Naive thymus-derived CD8-positive, alpha-beta T cell (primary cell): ENCODE results near the gene MTHFSD. TPM values are rescaled to one million over a fixed set of nuclear protein-coding genes. Genes with fewer than 3 reads are reported as not detected.

Source experiments
- ATAC-seq, 2 donors: fragments of 150-1000 bp; cut with Tn5 transposase in 1 of 2; sonication (Bioruptor Pico), chemical (Tn5 transposase) in 1 of 2; 1 replicate in 1 of 2; 2 replicates in 1 of 2; pipeline ENCODE4 v1.10.0; 2021; ENCODE audit warnings: mild to moderate bottlenecking in 2 of 2, moderate library complexity in 2 of 2
- POLR2A ChIA-PET: fragments of 350-600 bp; sonication (Branson Sonifier 250); formaldehyde crosslinking; loops from one replicate; lab custom pipeline; 2021; ENCODE audit warnings: antibody characterized with exemption; lab: Charles Lee
- DNase-seq, 10 donors: peaks; one replicate each; pipeline versions ENCODE4 v3.0.0 to v3.0.0-alpha.2; 2020 to 2022
- H3K27ac Mint-ChIP-seq, 10 donors: one replicate each; pipeline ENCODE4 v1.8.0; 2020 to 2022; ENCODE audit warnings: mild to moderate bottlenecking in 10 of 10, mixed read lengths in 10 of 10, moderate library complexity in 4 of 10, inconsistent platforms in 1 of 10
- H3K27me3 Mint-ChIP-seq, 5 donors: one replicate each; pipeline ENCODE4 v1.8.0; 2021 to 2022; ENCODE audit warnings: mixed read lengths in 5 of 5
- H3K36me3 Mint-ChIP-seq, 3 donors: one replicate each; pipeline ENCODE4 v1.8.0; 2020 to 2022; ENCODE audit warnings: mixed read lengths in 3 of 3, mild to moderate bottlenecking in 2 of 3, inconsistent platforms in 1 of 3
- H3K4me1 Mint-ChIP-seq, 4 donors: one replicate each; pipeline ENCODE4 v1.8.0; 2021 to 2022; ENCODE audit warnings: mixed read lengths in 4 of 4
- H3K4me3 Mint-ChIP-seq, 10 donors: one replicate each; pipeline ENCODE4 v1.8.0; 2020 to 2022; ENCODE audit warnings: mild to moderate bottlenecking in 10 of 10, mixed read lengths in 10 of 10, moderate library complexity in 6 of 10, inconsistent platforms in 1 of 10
- H3K9me3 Mint-ChIP-seq, 9 donors: one replicate each; pipeline ENCODE4 v1.8.0; 2020 to 2022; ENCODE audit warnings: mixed read lengths in 9 of 9, mild to moderate bottlenecking in 3 of 9, inconsistent platforms in 1 of 9, moderate library complexity in 1 of 9
- polyA plus RNA-seq, 3 donors: library from polyadenylated mRNA; unstranded; fragments of 300-500 nt; fragmentation: Illumina TruSeq; gene quantifications; one replicate each; pipeline ENCODE4 v1.2.3, GENCODE V29; 2021
- total RNA-seq, 8 experiments: library from RNA in 2 of 8; stranded (reverse) in 2 of 8; gene quantifications; one replicate each; pipeline ENCODE4 v1.2.3 and lab custom pipeline; 2021 to 2026

MTHFSD gene
- total and polyA plus RNA-seq, 5 experiments from 2014 or later: 9.8 to 41.6 (median 19.0) TPM

DNA sequence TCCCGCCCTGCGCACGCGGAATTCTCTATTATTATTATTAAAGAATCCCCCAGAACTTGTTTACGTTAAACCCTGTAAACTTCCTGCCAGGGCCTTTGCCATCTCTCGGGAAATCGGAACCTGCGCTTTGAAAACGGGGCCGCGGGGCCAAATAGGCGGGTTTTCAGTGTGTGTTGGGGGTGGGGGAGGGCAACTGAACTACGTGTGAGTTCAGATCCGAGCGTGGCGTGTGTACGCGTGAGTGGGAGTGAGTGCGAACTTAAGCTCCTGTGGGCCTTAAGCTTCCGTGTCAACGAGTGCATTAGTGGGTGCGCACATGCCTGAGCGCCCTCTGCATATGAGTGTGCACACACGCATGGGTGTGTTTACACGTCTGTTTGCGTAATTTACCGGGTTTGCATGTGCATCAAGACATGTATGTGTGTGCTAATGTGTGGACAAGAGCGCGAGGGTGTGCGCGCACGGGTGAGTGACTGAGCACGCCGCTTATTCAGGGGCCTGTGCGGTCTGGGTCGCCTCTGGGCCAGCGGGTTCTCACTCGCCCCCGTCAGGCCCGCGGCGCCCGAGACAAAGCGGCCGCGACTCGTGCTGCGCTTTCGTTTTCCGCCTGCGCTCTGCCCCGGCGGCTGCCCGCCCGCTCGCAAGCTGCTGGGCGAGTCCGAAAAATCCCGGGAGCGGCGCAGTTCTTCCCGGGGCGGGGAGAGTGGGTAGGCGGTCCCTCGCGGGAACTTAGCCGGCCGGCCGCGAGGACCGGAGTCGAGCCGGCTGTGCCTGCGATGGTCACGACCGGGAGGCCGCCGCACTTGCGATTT, 45.9 kb downstream of the MTHFSD start:
- H3K9me3 Mint-ChIP-seq: no peaks in the 10 kb centered on the region

DNA sequence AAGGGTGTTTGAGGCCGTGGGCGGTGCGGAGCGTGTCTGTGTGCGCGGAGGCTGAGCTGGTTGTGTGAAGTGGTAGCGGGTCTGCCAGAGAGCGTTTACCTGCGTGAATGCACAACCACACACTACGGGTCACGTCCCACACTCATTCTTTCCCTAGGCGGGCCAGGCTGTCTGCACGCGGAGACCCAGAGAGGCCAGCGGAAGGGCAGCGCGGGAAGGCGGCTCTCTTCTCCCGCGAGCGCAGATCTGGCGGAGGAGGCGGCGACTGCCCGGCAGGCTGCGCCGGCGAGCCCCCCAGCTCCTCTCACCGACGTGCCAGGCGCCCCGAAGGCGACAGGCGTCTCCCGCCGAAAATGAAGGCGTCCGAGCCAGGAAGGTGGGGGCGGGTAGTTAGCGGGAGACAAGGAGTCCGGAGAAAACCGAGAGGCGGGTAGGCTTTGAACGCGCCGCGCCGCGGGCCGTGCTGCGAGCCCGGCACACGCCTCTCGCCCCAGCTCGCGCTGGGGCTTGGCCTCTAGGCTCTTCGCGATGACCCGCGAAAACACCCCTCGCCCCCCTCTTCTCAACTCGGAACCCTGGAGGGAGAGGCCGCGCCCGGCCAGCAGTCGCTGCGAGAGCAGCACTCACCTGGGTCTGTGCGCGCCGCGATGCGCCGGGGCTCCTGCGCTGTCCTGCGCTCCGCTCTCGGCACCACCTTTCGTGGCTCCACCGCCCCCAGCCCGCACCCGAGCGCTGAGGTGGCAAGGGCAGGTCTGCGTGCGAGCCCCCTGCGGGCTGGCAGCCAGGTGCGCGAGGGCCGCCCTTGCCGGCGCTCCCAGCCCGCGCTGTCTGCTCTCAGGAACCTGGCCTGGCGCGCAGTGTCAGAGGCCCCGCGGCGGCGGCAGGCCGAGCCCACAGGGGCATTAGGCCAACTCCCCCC, 46.7 kb downstream of the MTHFSD start:
- Mint-ChIP-seq H3K4me3 (peak overlapping the region in 9 of 10 donors; percentile 34 to 88 (median 70)), H3K9me3 (no peaks in the 10 kb centered on the region), H3K27ac (peak overlapping the region in 1 of 10 donors; percentile 72), H3K36me3 (peaks cover 0 to 4% (median 0%) of the 10 kb centered on the region in 3 donors), H3K27me3 (peaks cover 37 to 77% (median 58%) of the 10 kb centered on the region in 5 donors), H3K4me1 (peaks cover 12 to 45% (median 30%) of the 10 kb centered on the region in 4 donors)
- POLR2A ChIA-PET: no interaction called here
- DNase-seq: no peak
- ATAC-seq: no peak

More for the DNA sequence above, 45.9 kb downstream of the MTHFSD start:
- peaks cover 12 to 45% (median 33%) of the 10 kb centered on the region in 4 donors for H3K4me1 Mint-ChIP-seq
- POLR2A ChIA-PET: no interaction called here
- H3K36me3 Mint-ChIP-seq: peaks cover 0 to 4% (median 0%) of the 10 kb centered on the region in 3 donors
- no peak for ATAC-seq
- no peak overlapping the region for H3K27ac Mint-ChIP-seq
- DNase-seq: no peak
- peaks cover 42 to 77% (median 58%) of the 10 kb centered on the region in 5 donors for H3K27me3 Mint-ChIP-seq
- H3K4me3 Mint-ChIP-seq: peak overlapping the region; percentile 56 to 88 (median 80)

DNA sequence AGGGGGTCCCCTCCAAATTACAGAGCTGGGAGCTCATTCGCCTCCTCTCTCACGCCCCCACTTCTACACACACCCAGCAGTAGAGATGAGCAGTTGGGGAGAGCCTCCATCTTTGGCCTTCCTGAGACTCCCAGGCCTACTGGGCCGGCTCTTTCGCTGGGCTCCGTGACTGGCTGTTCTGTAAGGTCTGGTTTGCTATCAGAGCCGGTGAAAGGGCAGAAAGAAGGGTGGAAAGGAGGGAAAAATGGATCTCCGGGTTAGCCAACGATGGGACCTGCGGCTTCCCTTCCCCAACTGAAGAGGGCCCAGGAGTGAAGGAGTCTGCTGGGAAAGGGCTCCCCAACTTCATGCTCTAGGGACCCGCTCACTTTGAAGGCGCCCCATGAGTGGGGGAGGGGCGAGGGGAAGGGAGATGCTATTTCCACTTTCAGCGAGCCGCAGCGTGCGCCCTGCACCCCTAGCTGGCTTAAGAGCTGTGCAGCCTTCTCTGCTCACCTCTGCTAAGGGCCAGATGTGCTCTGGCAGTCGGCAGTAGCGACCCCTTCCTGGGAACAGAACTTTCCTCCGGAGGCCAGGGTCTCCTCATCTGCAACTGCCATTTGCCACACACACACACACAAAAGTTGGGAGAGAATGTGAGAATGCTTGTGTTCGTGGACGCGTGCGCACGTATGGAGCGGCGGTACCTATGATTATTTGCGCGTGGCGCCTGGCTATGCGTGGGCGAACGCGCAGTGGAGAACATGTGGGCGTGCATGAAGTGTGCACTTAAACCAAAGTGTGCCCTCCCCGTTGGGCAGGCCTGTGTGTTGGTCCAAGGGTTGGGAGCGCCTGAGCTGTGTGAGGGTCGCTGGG, 47.6 kb downstream of the MTHFSD start:
- peaks cover 0 to 4% (median 0%) of the 10 kb centered on the region in 3 donors for H3K36me3 Mint-ChIP-seq
- H3K9me3 Mint-ChIP-seq: no peaks in the 10 kb centered on the region
- H3K4me3 Mint-ChIP-seq: peak overlapping the region; percentile 25 to 79 (median 64)
- H3K27me3 Mint-ChIP-seq: peaks cover 38 to 77% (median 59%) of the 10 kb centered on the region in 5 donors
- peaks cover 12 to 45% (median 29%) of the 10 kb centered on the region in 4 donors for H3K4me1 Mint-ChIP-seq
- no peak for DNase-seq
- ATAC-seq: no peak
- peak overlapping the region in 1 of 10 donors; percentile 72 for H3K27ac Mint-ChIP-seq
- POLR2A ChIA-PET: no interaction called here

DNA sequence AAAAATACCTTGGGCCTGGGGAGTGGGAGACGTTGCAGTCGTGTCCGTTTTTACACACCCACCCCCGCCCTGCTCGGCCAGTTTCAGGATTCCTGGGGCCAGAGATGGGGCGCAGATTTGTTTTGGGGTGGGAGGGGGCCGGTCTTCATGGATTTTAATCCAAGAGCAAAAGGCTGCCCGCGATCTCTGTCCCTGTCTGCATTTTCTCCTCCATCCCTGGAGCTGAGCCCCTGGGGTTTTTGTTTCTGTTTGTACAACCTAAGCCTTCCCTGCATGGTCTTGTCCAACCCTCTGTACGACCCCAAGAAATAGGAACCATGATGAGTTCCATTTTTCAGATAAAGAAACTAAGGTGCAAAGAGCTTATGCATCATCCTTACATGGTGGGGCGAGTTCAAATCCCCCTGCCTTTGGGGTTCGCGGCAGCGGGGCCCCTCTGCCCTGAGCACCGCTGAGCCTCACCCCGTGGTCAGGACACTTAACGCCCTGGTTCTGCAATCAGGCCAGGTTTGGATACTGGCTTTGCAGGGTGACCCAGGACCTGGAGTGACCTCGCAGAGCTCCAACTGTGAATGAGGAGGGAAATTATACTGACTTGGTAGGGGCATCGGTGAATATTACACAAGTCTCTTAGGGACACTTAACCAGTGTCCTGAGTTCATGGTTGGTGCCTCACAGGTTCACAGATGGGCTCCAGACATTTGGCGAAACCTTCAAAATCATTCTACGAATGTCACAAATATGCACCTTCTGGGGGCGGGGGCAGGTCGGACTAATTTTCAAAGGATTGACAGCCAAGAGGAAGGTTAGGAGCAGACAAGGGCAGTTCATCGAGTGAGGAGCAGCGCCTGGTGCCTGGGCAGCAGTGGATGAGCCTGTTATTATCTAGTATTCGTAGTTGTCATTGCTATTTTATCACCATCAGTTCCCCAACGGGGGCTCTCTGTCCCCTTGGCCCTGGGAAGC, 48.9 kb downstream of the MTHFSD start:
- H3K9me3 Mint-ChIP-seq: no peaks in the 10 kb centered on the region
- ATAC-seq (no peak), DNase-seq (no peak)
- H3K4me3 Mint-ChIP-seq: peak overlapping the region in 9 of 10 donors; percentile 22 to 70 (median 57)
- peaks cover 44 to 79% (median 63%) of the 10 kb centered on the region in 5 donors for H3K27me3 Mint-ChIP-seq
- POLR2A ChIA-PET: no interaction called here
- peaks cover 13 to 39% (median 27%) of the 10 kb centered on the region in 4 donors for H3K4me1 Mint-ChIP-seq
- H3K27ac Mint-ChIP-seq: no peak overlapping the region
- peaks cover 0 to 4% (median 0%) of the 10 kb centered on the region in 3 donors for H3K36me3 Mint-ChIP-seq

DNA sequence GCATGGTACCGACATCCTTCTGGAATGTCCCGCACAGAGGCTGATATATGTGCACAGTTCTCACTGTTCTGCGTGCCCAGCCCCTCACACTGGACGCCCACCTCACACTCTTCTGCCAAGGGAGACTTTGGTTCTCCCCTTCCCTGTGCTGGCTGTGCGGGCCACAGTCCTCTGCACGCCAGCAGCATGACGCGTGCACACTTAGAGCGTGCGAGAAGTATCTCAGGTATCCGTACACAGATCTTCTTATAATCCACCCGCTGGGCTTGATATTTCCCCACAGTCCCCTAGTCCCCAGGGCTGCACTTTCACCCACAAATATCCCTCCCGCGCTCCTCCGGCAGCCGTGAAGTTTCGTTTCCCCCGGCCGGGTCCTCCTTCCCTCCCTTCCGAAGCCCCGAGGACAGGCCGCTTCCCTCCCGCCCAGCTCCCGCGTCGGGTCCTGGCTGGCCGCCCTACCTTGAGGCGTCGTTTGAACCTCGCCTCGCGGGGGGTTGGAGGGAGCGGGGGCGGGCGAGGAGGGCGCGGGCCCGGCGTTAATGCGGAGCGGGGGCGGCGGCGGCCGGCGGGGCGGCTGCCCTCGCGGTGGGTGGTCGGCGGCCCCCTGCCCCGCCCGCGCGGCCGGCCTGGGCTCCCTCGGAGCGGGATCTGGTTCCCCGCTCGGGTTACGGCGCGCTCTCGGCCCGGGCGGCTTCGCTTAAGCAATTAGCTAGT, 49.7 kb downstream of the MTHFSD start:
- Mint-ChIP-seq H3K27ac (peak overlapping the region in 1 of 10 donors; percentile 53), H3K4me1 (peaks cover 12 to 34% (median 25%) of the 10 kb centered on the region in 4 donors), H3K9me3 (no peaks in the 10 kb centered on the region), H3K27me3 (peaks cover 47 to 87% (median 69%) of the 10 kb centered on the region in 5 donors), H3K36me3 (peaks cover 0 to 2% (median 0%) of the 10 kb centered on the region in 3 donors), H3K4me3 (peak overlapping the region in 9 of 10 donors; percentile 7 to 60 (median 40))
- DNase-seq (no peak), ATAC-seq (no peak)
- POLR2A ChIA-PET: no interaction called here

DNA sequence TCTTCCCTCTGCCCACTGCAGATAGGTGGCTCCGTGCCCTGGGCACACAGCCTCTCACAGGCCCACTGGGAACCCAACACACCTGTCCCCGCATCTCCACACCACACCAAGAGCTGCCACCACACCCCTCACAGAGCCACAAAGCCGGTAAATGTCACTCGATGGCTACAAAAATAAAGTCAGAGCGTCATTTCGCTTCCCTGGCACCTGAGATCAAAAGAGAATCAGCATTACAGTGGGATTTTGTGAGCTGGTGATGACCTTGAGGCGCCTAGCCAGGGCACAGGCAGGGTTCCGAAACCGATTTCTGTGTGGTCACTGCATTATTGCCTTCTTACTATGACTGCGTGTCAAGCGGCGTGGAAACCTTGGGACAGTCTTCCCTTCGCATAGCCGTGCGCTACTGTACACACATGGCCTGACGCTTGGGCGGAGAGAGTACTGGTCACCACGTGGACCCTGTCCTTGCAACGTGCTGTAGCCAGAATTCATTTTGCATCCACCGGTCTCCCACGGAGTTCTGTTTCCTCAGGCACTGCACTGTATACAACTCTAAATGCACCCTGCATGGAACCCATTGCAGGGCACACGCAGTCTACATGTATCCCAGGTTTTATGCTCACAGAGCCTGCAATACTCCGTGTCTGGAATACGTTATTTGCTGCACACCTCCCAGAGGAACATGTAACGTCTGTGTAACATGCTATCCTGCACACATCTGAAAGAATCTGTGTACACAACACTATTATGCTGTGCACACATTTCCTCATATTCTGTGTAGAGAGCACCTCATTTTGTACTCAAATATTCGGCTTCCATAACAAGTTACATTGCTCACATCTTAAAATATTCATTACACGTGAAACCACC, 50.5 kb downstream of the MTHFSD start:
- POLR2A ChIA-PET: no interaction called here
- Mint-ChIP-seq H3K4me1 (peaks cover 12 to 34% (median 25%) of the 10 kb centered on the region in 4 donors), H3K36me3 (peaks cover 0 to 2% (median 0%) of the 10 kb centered on the region in 3 donors), H3K9me3 (no peaks in the 10 kb centered on the region), H3K27me3 (peaks cover 47 to 95% (median 76%) of the 10 kb centered on the region in 5 donors), H3K4me3 (peak overlapping the region in 5 of 10 donors; percentile 15 to 60 (median 40)), H3K27ac (peak overlapping the region in 1 of 10 donors; percentile 53)
- no peak for DNase-seq
- ATAC-seq: no peak

DNA sequence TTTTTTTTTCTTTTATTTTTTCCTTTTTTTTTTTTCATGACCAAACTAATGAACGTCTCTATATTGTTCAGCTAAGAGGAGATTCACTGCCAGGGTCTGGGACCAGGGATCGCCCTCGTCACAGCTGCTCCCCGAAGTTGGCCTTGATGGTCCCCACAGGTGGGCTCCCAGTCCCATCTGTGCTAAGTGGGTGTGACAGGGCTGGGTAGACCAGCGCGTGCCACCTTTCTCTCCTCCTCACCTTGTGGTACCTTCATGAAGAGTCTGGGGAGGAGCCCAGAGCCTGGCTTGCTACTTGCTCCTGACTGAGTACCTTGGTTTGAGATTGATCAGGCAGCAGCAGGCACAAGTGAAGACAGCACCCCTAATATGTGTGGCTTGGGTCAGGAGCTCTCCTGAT, 51.2 kb downstream of the MTHFSD start:
- Mint-ChIP-seq H3K27me3 (peaks cover 44 to 95% (median 78%) of the 10 kb centered on the region in 5 donors), H3K4me1 (peaks cover 12 to 28% (median 20%) of the 10 kb centered on the region in 4 donors), H3K4me3 (no peak overlapping the region), H3K9me3 (no peaks in the 10 kb centered on the region), H3K36me3 (peaks cover 0 to 2% (median 0%) of the 10 kb centered on the region in 3 donors), H3K27ac (no peak overlapping the region)
- ATAC-seq (no peak), DNase-seq (no peak)
- POLR2A ChIA-PET: no interaction called here

DNA sequence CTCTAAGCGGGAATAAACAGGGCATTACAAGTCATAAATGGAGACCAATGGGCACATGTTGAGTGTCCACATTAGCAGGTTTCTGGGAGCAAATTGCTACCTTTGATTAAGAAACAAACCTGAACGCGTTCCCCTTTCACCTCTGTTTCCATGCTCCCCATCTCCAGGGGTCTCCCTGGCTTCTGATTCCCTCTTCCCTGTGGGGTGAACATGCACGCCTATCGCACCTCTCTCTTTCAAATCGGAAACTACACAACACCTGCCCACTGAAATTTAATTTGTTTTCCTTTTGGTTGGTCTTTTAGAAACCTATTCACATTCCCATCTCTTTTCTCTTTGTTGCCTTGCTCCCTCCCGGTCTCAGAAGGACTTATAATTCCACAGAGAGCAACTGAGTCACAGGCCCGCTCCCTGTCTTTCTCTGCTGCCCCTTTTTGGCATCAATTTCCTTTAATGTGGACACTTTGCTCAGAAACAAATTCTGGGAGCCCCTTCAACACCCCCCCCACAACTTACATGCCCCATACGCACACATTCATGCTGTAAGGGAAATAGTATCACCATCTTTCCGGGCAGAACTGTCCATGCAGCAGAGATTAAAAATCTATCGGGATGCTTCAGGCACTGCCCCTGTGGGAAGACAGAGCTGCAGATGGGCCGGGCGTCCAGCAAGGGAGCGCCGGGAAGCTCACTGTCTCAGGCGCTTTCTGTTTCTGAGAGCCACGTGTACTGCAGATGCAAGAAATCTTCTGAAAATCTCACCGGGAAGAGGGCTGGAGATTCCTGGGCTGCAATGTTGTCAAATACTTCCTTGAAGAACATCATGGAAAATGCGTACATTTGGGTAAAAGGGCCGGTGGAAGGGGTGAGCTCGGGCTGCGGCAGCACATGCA, 51.9 kb downstream of the MTHFSD start:
- peaks cover 44 to 96% (median 78%) of the 10 kb centered on the region in 5 donors for H3K27me3 Mint-ChIP-seq
- ATAC-seq (no peak), DNase-seq (no peak)
- peaks cover 12 to 27% (median 20%) of the 10 kb centered on the region in 4 donors for H3K4me1 Mint-ChIP-seq
- no peak overlapping the region for H3K27ac Mint-ChIP-seq
- H3K4me3 Mint-ChIP-seq: peak overlapping the region in 1 of 10 donors; percentile 54
- H3K36me3 Mint-ChIP-seq: peaks cover 0 to 2% (median 0%) of the 10 kb centered on the region in 3 donors
- POLR2A ChIA-PET: no interaction called here
- H3K9me3 Mint-ChIP-seq: no peaks in the 10 kb centered on the region
